Mammary epithelial cell (primary cell): Measurements from ENCODE around the gene MEGF6.

Source experiments
- EZH2 ChIP-seq: IDR thresholded peaks from 2 replicates; pipeline ENCODE4 v1.6.1; 2012; ENCODE audit warnings: low read length, inconsistent platforms, borderline replicate concordance
- TF ChIP-seq, protein P1 (sequence below), 2 donors: IDR thresholded peaks in 1 of 2; conservative IDR thresholded peaks in 1 of 2; 2 replicates each; pipeline ENCODE4 v1.5.1; 2011 to 2012; ENCODE audit warnings: inconsistent platforms in 2 of 2, low read length in 2 of 2, mild to moderate bottlenecking in 2 of 2, control low read depth in 1 of 2, low read depth in 1 of 2; ENCODE audit not compliant: insufficient read depth in 1 of 2; ENCODE audit errors: extremely low read depth in 1 of 2

DNA sequence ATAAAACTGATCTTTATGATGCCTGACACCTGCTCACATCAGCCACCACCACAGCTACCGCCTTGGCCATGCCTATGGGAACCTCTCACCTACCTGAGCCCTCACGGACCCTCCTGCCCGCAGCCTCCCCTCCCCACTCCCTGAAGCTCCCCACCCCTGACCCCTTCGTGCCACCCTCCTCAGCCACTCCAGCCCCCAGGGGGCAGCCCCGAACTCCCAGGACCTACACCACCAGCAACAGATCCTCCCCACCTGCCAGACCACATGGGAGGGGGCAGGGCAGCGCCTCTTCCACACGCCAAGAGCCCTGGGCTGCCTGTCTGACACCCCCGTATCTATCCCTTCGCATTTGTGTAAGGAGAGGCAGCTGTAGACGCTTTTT, 171.0 kb downstream of the MEGF6 start:
- TF ChIP-seq, protein P1, sequence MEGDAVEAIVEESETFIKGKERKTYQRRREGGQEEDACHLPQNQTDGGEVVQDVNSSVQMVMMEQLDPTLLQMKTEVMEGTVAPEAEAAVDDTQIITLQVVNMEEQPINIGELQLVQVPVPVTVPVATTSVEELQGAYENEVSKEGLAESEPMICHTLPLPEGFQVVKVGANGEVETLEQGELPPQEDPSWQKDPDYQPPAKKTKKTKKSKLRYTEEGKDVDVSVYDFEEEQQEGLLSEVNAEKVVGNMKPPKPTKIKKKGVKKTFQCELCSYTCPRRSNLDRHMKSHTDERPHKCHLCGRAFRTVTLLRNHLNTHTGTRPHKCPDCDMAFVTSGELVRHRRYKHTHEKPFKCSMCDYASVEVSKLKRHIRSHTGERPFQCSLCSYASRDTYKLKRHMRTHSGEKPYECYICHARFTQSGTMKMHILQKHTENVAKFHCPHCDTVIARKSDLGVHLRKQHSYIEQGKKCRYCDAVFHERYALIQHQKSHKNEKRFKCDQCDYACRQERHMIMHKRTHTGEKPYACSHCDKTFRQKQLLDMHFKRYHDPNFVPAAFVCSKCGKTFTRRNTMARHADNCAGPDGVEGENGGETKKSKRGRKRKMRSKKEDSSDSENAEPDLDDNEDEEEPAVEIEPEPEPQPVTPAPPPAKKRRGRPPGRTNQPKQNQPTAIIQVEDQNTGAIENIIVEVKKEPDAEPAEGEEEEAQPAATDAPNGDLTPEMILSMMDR (conservative IDR thresholded peaks at IDR 0.05 in 1 of 2, IDR thresholded peaks at IDR 0.05 in 1 of 2; ENCODE audit: extremely low read depth in 1 of 2, insufficient read depth in 1 of 2, low read depth in 1 of 2, low read length in 2 of 2): no peak
- no peak for TF ChIP-seq EZH2
